Measurements from ENCODE around the gene HLA-DOB. TPM values are rescaled to one million over a fixed set of nuclear protein-coding genes. Genes with fewer than 3 reads are reported as not detected.

Gene HLA-DOB
- polyA plus RNA-seq, 4 donors, result 0.74 to 4.6 (median 2.7) TPM; not detected in 1

DNA sequence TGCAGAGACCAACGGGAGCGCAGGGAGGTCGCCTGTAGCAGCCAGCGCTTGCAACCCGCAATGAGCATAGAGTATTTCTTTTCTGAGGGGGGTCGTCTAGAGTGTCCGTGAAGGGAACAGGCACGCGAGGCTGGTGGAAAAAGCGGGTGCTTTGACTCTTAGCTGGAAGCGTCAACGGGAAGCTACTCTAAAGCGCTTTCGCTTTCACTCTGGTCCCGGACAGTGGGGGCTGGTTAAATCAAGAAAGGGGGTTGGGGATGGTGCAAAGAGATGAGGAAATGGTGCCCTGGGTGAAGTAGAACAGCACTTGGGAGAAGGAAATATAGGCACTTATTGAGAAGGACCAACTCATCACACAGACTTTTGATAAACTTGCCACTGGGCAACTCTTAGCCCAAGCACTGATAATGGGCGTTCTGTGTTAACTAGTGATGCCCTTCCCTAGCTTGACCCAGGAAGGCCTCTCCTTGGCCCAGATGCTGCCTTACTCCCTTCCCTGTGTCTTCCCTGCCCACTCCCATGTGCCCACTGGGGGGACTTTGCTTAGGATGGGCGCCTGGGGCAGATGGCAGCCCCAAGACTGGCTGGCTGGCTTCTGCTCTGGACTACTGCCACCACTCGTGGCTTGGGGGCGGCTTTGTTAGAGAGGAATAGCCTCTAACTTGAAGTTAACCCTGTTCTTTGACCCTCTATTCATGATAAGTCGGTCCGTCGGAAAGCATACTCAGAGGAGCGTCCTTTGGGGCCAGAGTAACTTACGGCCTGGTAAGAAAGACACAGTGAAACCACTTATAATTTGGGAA is 37.8 kb upstream of the HLA-DOB start:
- H3K4me1 ChIP-seq (ENCODE audit: control insufficient read depth in 3 of 3, insufficient read depth in 2 of 3, low read depth in 1 of 3, low read length in 2 of 3), result peaks cover 6 to 18% (median 16%) of the 10 kb centered on the region in 3 donors
- DNase-seq, result peak; percentile 74 to 83
- H3K27ac ChIP-seq (ENCODE audit: low read depth in 1 of 3, low read length in 2 of 3), result peak overlapping the region; percentile 97 to 100 (median 97)
- peaks cover 17 to 25% (median 19%) of the 10 kb centered on the region in 3 donors for H3K36me3 ChIP-seq (ENCODE audit: control insufficient read depth in 3 of 3, insufficient read depth in 2 of 3, low read depth in 1 of 3, low read length in 3 of 3)
- FAIRE-seq, result no peak
- H3K4me3 ChIP-seq (ENCODE audit: low read depth in 1 of 3, low read length in 3 of 3), result peak overlapping the region; percentile 93 to 100 (median 96)
- peaks cover 0 to 13% (median 0%) of the 10 kb centered on the region in 3 donors for H3K27me3 ChIP-seq (ENCODE audit: control insufficient read depth in 3 of 3, insufficient read depth in 3 of 3, low read length in 3 of 3)
- H3K9me3 ChIP-seq (ENCODE audit: control insufficient read depth in 2 of 2, insufficient read depth in 1 of 2, low read depth in 1 of 2, low read length in 1 of 2), result no peaks in the 10 kb centered on the region
- WGBS, 3 donors, result 1 to 5% (median 1%) methylated on average over 24 of the region's 24 CpGs

GRCh38 chr6:32853541-32854375 is 37.0 kb upstream of the HLA-DOB start, which contains the start of the genes PSMB9 and TAP1:
Gene PSMB9, plus strand, starts transcription at chr6:32854192. Its CDS starts 38 bp downstream, at chr6:32854230.
Gene TAP1, minus strand, starts transcription at chr6:32853704. Its CDS starts 68 bp downstream, at chr6:32853636.
- peak; percentile 96 to 98 for DNase-seq
- peaks cover 13 to 26% (median 21%) of the 10 kb centered on the region in 3 donors for H3K36me3 ChIP-seq (ENCODE audit: control insufficient read depth in 3 of 3, insufficient read depth in 2 of 3, low read depth in 1 of 3, low read length in 3 of 3)
- peak within 1 kb of the TSS; percentile 97 to 100 (median 97) for H3K27ac ChIP-seq (ENCODE audit: low read depth in 1 of 3, low read length in 2 of 3)
- peaks cover 0 to 13% (median 0%) of the 10 kb centered on the region in 3 donors for H3K27me3 ChIP-seq (ENCODE audit: control insufficient read depth in 3 of 3, insufficient read depth in 3 of 3, low read length in 3 of 3)
- 0% methylated on average over 60 to 68 of the region's 68 CpGs for WGBS, 3 donors
- no peak for FAIRE-seq
- H3K9me3 ChIP-seq (ENCODE audit: control insufficient read depth in 2 of 2, insufficient read depth in 1 of 2, low read depth in 1 of 2, low read length in 1 of 2), result no peaks in the 10 kb centered on the region
- peak within 1 kb of the TSS; percentile 93 to 100 (median 96) for H3K4me3 ChIP-seq (ENCODE audit: low read depth in 1 of 3, low read length in 3 of 3)
- peaks cover 6 to 18% (median 16%) of the 10 kb centered on the region in 3 donors for H3K4me1 ChIP-seq (ENCODE audit: control insufficient read depth in 3 of 3, insufficient read depth in 2 of 3, low read depth in 1 of 3, low read length in 2 of 3)

GRCh38 chr6:32852844-32853540 is 36.2 kb upstream of the HLA-DOB start:
- H3K27me3 ChIP-seq (ENCODE audit: control insufficient read depth in 3 of 3, insufficient read depth in 3 of 3, low read length in 3 of 3), result peaks cover 0 to 10% (median 0%) of the 10 kb centered on the region in 3 donors
- peak overlapping the region; percentile 97 to 100 (median 97) for H3K27ac ChIP-seq (ENCODE audit: low read depth in 1 of 3, low read length in 2 of 3)
- peaks cover 6 to 18% (median 16%) of the 10 kb centered on the region in 3 donors for H3K4me1 ChIP-seq (ENCODE audit: control insufficient read depth in 3 of 3, insufficient read depth in 2 of 3, low read depth in 1 of 3, low read length in 2 of 3)
- FAIRE-seq (no peak), DNase-seq (peak in 1 of 2 donors; percentile 46)
- WGBS, 3 donors, result 0 to 1% (median 0%) methylated on average over 35 to 41 of the region's 41 CpGs
- peak overlapping the region; percentile 93 to 100 (median 96) for H3K4me3 ChIP-seq (ENCODE audit: low read depth in 1 of 3, low read length in 3 of 3)
- H3K9me3 ChIP-seq (ENCODE audit: control insufficient read depth in 2 of 2, insufficient read depth in 1 of 2, low read depth in 1 of 2, low read length in 1 of 2), result no peaks in the 10 kb centered on the region
- H3K36me3 ChIP-seq (ENCODE audit: control insufficient read depth in 3 of 3, insufficient read depth in 2 of 3, low read depth in 1 of 3, low read length in 3 of 3), result peaks cover 12 to 26% (median 25%) of the 10 kb centered on the region in 3 donors

GRCh38 chr6:32852018-32852843 is 35.4 kb upstream of the HLA-DOB start:
- Histone ChIP-seq H3K27me3 (ENCODE audit: control insufficient read depth in 3 of 3, insufficient read depth in 3 of 3, low read length in 3 of 3) (peaks cover 0 to 10% (median 0%) of the 10 kb centered on the region in 3 donors), H3K4me3 (ENCODE audit: low read depth in 1 of 3, low read length in 3 of 3) (peak overlapping the region; percentile 93 to 100 (median 96)), H3K36me3 (ENCODE audit: control insufficient read depth in 3 of 3, insufficient read depth in 2 of 3, low read depth in 1 of 3, low read length in 3 of 3) (peaks cover 12 to 30% (median 29%) of the 10 kb centered on the region in 3 donors), H3K4me1 (ENCODE audit: control insufficient read depth in 3 of 3, insufficient read depth in 2 of 3, low read depth in 1 of 3, low read length in 2 of 3) (peaks cover 6 to 18% (median 16%) of the 10 kb centered on the region in 3 donors), H3K27ac (ENCODE audit: low read depth in 1 of 3, low read length in 2 of 3) (peak overlapping the region; percentile 97 to 100 (median 97)), H3K9me3 (ENCODE audit: control insufficient read depth in 2 of 2, insufficient read depth in 1 of 2, low read depth in 1 of 2, low read length in 1 of 2) (no peaks in the 10 kb centered on the region)
- WGBS, 3 donors, result 11 to 30% (median 14%) methylated on average over 23 of the region's 23 CpGs
- DNase-seq (peak in 1 of 2 donors; percentile 55), FAIRE-seq (no peak)

GRCh38 chr6:32851025-32851424 is 34.2 kb upstream of the HLA-DOB start:
- peaks cover 6 to 16% (median 16%) of the 10 kb centered on the region in 3 donors for H3K4me1 ChIP-seq (ENCODE audit: control insufficient read depth in 3 of 3, insufficient read depth in 2 of 3, low read depth in 1 of 3, low read length in 2 of 3)
- no peak overlapping the region for H3K4me3 ChIP-seq (ENCODE audit: low read depth in 1 of 3, low read length in 3 of 3)
- DNase-seq (no peak), FAIRE-seq (no peak)
- H3K27me3 ChIP-seq (ENCODE audit: control insufficient read depth in 3 of 3, insufficient read depth in 3 of 3, low read length in 3 of 3), result peaks cover 0 to 7% (median 0%) of the 10 kb centered on the region in 3 donors
- 82 to 93% (median 88%) methylated on average over 4 of the region's 4 CpGs for WGBS, 3 donors
- H3K9me3 ChIP-seq (ENCODE audit: control insufficient read depth in 2 of 2, insufficient read depth in 1 of 2, low read depth in 1 of 2, low read length in 1 of 2), result no peaks in the 10 kb centered on the region
- peak overlapping the region in 1 of 3 donors; percentile 18 for H3K27ac ChIP-seq (ENCODE audit: low read depth in 1 of 3, low read length in 2 of 3)
- peaks cover 15 to 38% (median 33%) of the 10 kb centered on the region in 3 donors for H3K36me3 ChIP-seq (ENCODE audit: control insufficient read depth in 3 of 3, insufficient read depth in 2 of 3, low read depth in 1 of 3, low read length in 3 of 3)

- Histone ChIP-seq H3K9me3 (ENCODE audit: control insufficient read depth in 2 of 2, insufficient read depth in 1 of 2, low read depth in 1 of 2, low read length in 1 of 2) (no peaks in the 10 kb centered on the region), H3K4me3 (ENCODE audit: low read depth in 1 of 3, low read length in 3 of 3) (no peak overlapping the region), H3K4me1 (ENCODE audit: control insufficient read depth in 3 of 3, insufficient read depth in 2 of 3, low read depth in 1 of 3, low read length in 2 of 3) (peaks cover 6 to 12% (median 11%) of the 10 kb centered on the region in 3 donors), H3K27me3 (ENCODE audit: control insufficient read depth in 3 of 3, insufficient read depth in 3 of 3, low read length in 3 of 3) (peaks cover 0 to 4% (median 0%) of the 10 kb centered on the region in 3 donors), H3K27ac (ENCODE audit: low read depth in 1 of 3, low read length in 2 of 3) (no peak overlapping the region), H3K36me3 (ENCODE audit: control insufficient read depth in 3 of 3, insufficient read depth in 2 of 3, low read depth in 1 of 3, low read length in 3 of 3) (peaks cover 15 to 42% (median 33%) of the 10 kb centered on the region in 3 donors)
- DNase-seq, result no peak
- no peak for FAIRE-seq
- 80 to 82% (median 80%) methylated on average over 6 of the region's 6 CpGs for WGBS, 3 donors
These were observed 32.3 kb upstream of the HLA-DOB start for GRCh38 chr6:32849126-32849525.

- FAIRE-seq, result no peak
- H3K36me3 ChIP-seq (ENCODE audit: control insufficient read depth in 3 of 3, insufficient read depth in 2 of 3, low read depth in 1 of 3, low read length in 3 of 3), result peaks cover 15 to 44% (median 33%) of the 10 kb centered on the region in 3 donors
These were observed 31.0 kb upstream of the HLA-DOB start for GRCh38 chr6:32847795-32848194.

More at GRCh38 chr6:32847795-32848194, 31.0 kb upstream of the HLA-DOB start:
- no peak for DNase-seq
- Histone ChIP-seq H3K4me1 (ENCODE audit: control insufficient read depth in 3 of 3, insufficient read depth in 2 of 3, low read depth in 1 of 3, low read length in 2 of 3) (peaks cover 6 to 12% (median 11%) of the 10 kb centered on the region in 3 donors), H3K27me3 (ENCODE audit: control insufficient read depth in 3 of 3, insufficient read depth in 3 of 3, low read length in 3 of 3) (peaks cover 0 to 4% (median 0%) of the 10 kb centered on the region in 3 donors), H3K9me3 (ENCODE audit: control insufficient read depth in 2 of 2, insufficient read depth in 1 of 2, low read depth in 1 of 2, low read length in 1 of 2) (no peaks in the 10 kb centered on the region), H3K4me3 (ENCODE audit: low read depth in 1 of 3, low read length in 3 of 3) (no peak overlapping the region), H3K27ac (ENCODE audit: low read depth in 1 of 3, low read length in 2 of 3) (no peak overlapping the region)
- WGBS, 3 donors, result 86 to 93% (median 88%) methylated on average over 8 of the region's 8 CpGs
